ENCODE measurements around the gene L3HYPDH.

Gene L3HYPDH

GRCh38 chr14:59424341-59425071 lies 59.7 kb downstream of the L3HYPDH start:
- no peak overlapping the region for H3K4me3 ChIP-seq (ENCODE audit: low read depth, low read length)
- no peak for TF ChIP-seq CTCF (IDR thresholded peaks at IDR 0.05; ENCODE audit: low read depth, low read length, missing control alignments)
- in situ Hi-C loops (cut with HindIII; ENCODE audit: low sequenced_read_pairs), result no loop called here
- DNase-seq (ENCODE audit: low read depth), result no peak
